HG03066 (cell line): ENCODE measurements around the gene SLC13A3.
"Not testable (repeated sequence)": the region's sequence is repeated elsewhere in the genome, so short reads cannot be mapped to it uniquely, and the experiment has no call there.

Source experiments
- ATAC-seq: cut with Tn5 transposase; IDR thresholded peaks from one replicate; pipeline ENCODE4 v1.9.1; 2021; ENCODE audit warnings: low read depth; ENCODE audit not compliant: unreplicated experiment

The SLC13A3 gene

GRCh38 chr20:46682063-46682821 lies 31.0 kb upstream of the SLC13A3 start:
- no peak for ATAC-seq

GRCh38 chr20:46681032-46681854 lies 30.0 kb upstream of the SLC13A3 start:
- ATAC-seq, result no peak

GRCh38 chr20:46680684-46681031 lies 29.4 kb upstream of the SLC13A3 start:
- no peak for ATAC-seq

- no peak for ATAC-seq
Measured at GRCh38 chr20:46678516-46678915, 27.3 kb upstream of the SLC13A3 start.

GRCh38 chr20:46677608-46678007 lies 26.3 kb upstream of the SLC13A3 start:
- no peak for ATAC-seq

GRCh38 chr20:46676649-46677316 lies 25.5 kb upstream of the SLC13A3 start:
- ATAC-seq, result not testable (repeated sequence)

GRCh38 chr20:46674253-46675083 lies 23.2 kb upstream of the SLC13A3 start:
- ATAC-seq, result no peak

- no peak for ATAC-seq
Measured at GRCh38 chr20:46673394-46674252, 22.4 kb upstream of the SLC13A3 start.

- no peak for ATAC-seq
Measured at GRCh38 chr20:46672543-46673148, 21.4 kb upstream of the SLC13A3 start.

- no peak for ATAC-seq
Measured at GRCh38 chr20:46671866-46672542, 20.7 kb upstream of the SLC13A3 start.

GRCh38 chr20:46670585-46671584 lies 19.6 kb upstream of the SLC13A3 start:
- ATAC-seq, result no peak

- ATAC-seq, result no peak
Measured at GRCh38 chr20:46670228-46670584, 18.9 kb upstream of the SLC13A3 start.

GRCh38 chr20:46666818-46667515 lies 15.7 kb upstream of the SLC13A3 start:
- no peak for ATAC-seq

- ATAC-seq, result no peak
Measured at GRCh38 chr20:46666306-46666705, 15.0 kb upstream of the SLC13A3 start.

GRCh38 chr20:46665602-46666001 lies 14.3 kb upstream of the SLC13A3 start:
- no peak for ATAC-seq

GRCh38 chr20:46663531-46663930 lies 12.3 kb upstream of the SLC13A3 start:
- ATAC-seq, result no peak

- no peak for ATAC-seq
Measured at GRCh38 chr20:46661659-46662058, 10.4 kb upstream of the SLC13A3 start.
